Panc1 (cell line): Measurements from ENCODE around the gene ATG10. TPM values are rescaled to one million over a fixed set of nuclear protein-coding genes. Genes with fewer than 3 reads are reported as not detected.

Experiments used
- ATAC-seq: fragments of 200-7000 bp; cut with Tn5 transposase; 2 replicates; pipeline ENCODE4 v1.9.1; 2020; ENCODE audit warnings: mild to moderate bottlenecking, moderate library complexity
- BruUV-seq: library from RNA; stranded (reverse); fragments of 400-500 nt; replicated peaks from 2 replicates; lab custom pipeline; 2021; lab: Mats Ljungman, UMichigan
- CTCF ChIA-PET: fragments of 300-600 bp; sonication (Branson Sonifier 250); formaldehyde crosslinking; loops from one replicate; lab custom pipeline; 2022; ENCODE audit warnings: antibody characterized with exemption; lab: Charles Lee
- POLR2A ChIA-PET: fragments of 300-600 bp; sonication (Branson Sonifier 250); formaldehyde crosslinking; loops from one replicate; lab custom pipeline; 2022; ENCODE audit warnings: antibody characterized with exemption; lab: Charles Lee
- DNase-seq: peaks from one replicate; pipeline ENCODE4 v3.0.0-alpha.2; 2010; ENCODE audit warnings: low read depth, low spot score
- H3K27ac ChIP-seq: 2 replicates; pipeline ENCODE4 v1.5.1; 2011; ENCODE audit warnings: mild to moderate bottlenecking, low read length, inconsistent platforms
- H3K27me3 ChIP-seq: fragments of 200-500 bp; sonication (Bioruptor generic); 2 replicates; pipeline ENCODE4 v1.6.0; 2014; ENCODE audit warnings: low read length, inconsistent platforms; ENCODE audit not compliant: control insufficient read depth, insufficient read depth
- H3K36me3 ChIP-seq: fragments of 200-500 bp; sonication (Bioruptor generic); 2 replicates; pipeline ENCODE4 v1.5.1; 2014; ENCODE audit warnings: inconsistent platforms, mild to moderate bottlenecking, low read length, moderate library complexity; ENCODE audit not compliant: control insufficient read depth, insufficient read depth
- H3K4me1 ChIP-seq: 2 replicates; pipeline ENCODE4 v1.5.1; 2011; ENCODE audit warnings: inconsistent platforms, mild to moderate bottlenecking, low read length, moderate library complexity; ENCODE audit not compliant: control insufficient read depth, insufficient read depth
- H3K4me3 ChIP-seq, 2 experiments: 2 replicates each; pipeline ENCODE4 v1.5.1; 2011 to 2012; ENCODE audit warnings: low read depth in 2 of 2, low read length in 2 of 2, mild to moderate bottlenecking in 2 of 2, inconsistent platforms in 1 of 2, moderate library complexity in 1 of 2
- H3K9me3 ChIP-seq: fragments of 200-500 bp; sonication (Bioruptor generic); 2 replicates; pipeline ENCODE4 v1.5.1; 2014; ENCODE audit warnings: low read depth, mild to moderate bottlenecking, inconsistent platforms, low read length, moderate library complexity; ENCODE audit not compliant: control insufficient read depth, insufficient read depth
- POLR2AphosphoS5 ChIP-seq: IDR thresholded peaks from 2 replicates; pipeline ENCODE4 v1.6.1; 2012; ENCODE audit warnings: mild to moderate bottlenecking, low read depth, low read length, moderate library complexity
- SIN3A ChIP-seq: IDR thresholded peaks from 2 replicates; pipeline ENCODE4 v1.6.1; 2012; ENCODE audit warnings: low read depth, mild to moderate bottlenecking, low read length, moderate library complexity, borderline replicate concordance; ENCODE audit not compliant: insufficient read depth
- TCF7L2 ChIP-seq: IDR thresholded peaks from 2 replicates; pipeline ENCODE4 v1.6.1; 2011; ENCODE audit warnings: mild to moderate bottlenecking, low read depth, low read length, inconsistent platforms
- in situ Hi-C: cut with HindIII; loops from 2 replicates; pipeline ENCODE4 v1.10.0; 2016; ENCODE audit warnings: low sequenced_read_pairs, low pct_unique_long_range_greater_than_20kb
- intact Hi-C: fragments of 100-400 bp; cut with micrococcal nuclease; formaldehyde crosslinking; loops from one replicate; pipeline ENCODE4 v1.10.0; 2022; ENCODE audit not compliant: unreplicated experiment
- total RNA-seq: library from RNA; stranded (reverse); gene quantifications from one replicate; pipeline ENCODE4 v1.2.1, GENCODE V29; 2021; ENCODE audit not compliant: unreplicated experiment
- TF ChIP-seq, protein P1 (sequence below): fragments of 450-650 bp; IDR thresholded peaks from 2 replicates; pipeline ENCODE4 v1.5.1; 2017; ENCODE audit warnings: mild to moderate bottlenecking
- TF ChIP-seq, protein P2 (sequence below), 2 experiments: IDR thresholded peaks; 2 replicates each; pipeline ENCODE4 v1.6.1; 2011 to 2012; ENCODE audit warnings: low read depth in 2 of 2, control low read depth in 1 of 2, low read length in 1 of 2, mild to moderate bottlenecking in 1 of 2, moderate library complexity in 1 of 2; ENCODE audit not compliant: insufficient read depth in 1 of 2

ATG10 gene
- total RNA-seq, 1 experiment from 2014 or later = 14.0 TPM

DNA sequence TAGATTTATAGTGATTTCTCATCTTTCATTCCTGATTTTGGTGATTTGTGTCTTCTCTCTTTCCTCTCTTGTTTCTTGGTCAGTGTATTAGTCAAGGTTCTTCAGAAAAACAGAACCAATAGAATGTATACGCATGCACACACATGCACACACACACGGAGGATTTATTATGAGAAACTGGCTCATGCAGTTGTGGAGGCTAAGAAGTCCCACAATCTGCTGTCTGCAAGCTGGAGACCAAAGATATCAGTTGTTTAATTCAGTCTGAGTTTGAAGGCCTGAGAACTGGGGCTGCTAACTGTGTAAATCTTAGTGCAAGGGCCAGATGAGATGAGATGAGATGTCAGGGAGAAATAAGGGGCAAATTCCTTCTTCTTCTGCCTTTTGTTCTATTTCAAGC is 312.1 kb downstream of the ATG10 start:
- no peak for ATAC-seq
- CTCF ChIA-PET = no interaction called here

DNA sequence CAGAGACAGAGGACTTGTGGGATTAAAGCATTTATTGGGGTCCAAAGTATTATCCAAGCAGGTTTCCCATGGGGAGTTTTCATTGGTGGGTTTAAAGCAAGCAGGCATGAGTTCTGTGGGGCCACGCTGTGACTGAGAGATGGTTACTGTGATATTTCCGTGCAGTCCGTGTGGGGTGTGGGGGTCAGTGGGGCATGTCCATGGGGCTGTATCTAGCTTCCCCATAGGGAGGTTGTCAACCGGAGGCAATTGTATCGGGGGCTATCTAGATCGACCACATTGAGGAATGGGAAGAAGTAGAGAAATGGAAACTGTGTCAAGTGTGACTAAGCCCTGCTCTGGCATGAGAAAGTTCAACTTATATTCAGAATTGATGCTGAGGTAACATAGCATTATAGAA is 313.4 kb downstream of the ATG10 start:
- Histone ChIP-seq H3K27me3 (no peaks in the 10 kb centered on the region), H3K4me1 (no peaks in the 10 kb centered on the region), H3K27ac (no peak overlapping the region), H3K4me3 (no peak overlapping the region), H3K9me3 (no peaks in the 10 kb centered on the region), H3K36me3 (no peaks in the 10 kb centered on the region)
- no peak for TF ChIP-seq POLR2AphosphoS5
- no peak for TF ChIP-seq TCF7L2
- TF ChIP-seq, protein P1, sequence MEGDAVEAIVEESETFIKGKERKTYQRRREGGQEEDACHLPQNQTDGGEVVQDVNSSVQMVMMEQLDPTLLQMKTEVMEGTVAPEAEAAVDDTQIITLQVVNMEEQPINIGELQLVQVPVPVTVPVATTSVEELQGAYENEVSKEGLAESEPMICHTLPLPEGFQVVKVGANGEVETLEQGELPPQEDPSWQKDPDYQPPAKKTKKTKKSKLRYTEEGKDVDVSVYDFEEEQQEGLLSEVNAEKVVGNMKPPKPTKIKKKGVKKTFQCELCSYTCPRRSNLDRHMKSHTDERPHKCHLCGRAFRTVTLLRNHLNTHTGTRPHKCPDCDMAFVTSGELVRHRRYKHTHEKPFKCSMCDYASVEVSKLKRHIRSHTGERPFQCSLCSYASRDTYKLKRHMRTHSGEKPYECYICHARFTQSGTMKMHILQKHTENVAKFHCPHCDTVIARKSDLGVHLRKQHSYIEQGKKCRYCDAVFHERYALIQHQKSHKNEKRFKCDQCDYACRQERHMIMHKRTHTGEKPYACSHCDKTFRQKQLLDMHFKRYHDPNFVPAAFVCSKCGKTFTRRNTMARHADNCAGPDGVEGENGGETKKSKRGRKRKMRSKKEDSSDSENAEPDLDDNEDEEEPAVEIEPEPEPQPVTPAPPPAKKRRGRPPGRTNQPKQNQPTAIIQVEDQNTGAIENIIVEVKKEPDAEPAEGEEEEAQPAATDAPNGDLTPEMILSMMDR = no peak
- TF ChIP-seq SIN3A = no peak
- TF ChIP-seq, protein P2, sequence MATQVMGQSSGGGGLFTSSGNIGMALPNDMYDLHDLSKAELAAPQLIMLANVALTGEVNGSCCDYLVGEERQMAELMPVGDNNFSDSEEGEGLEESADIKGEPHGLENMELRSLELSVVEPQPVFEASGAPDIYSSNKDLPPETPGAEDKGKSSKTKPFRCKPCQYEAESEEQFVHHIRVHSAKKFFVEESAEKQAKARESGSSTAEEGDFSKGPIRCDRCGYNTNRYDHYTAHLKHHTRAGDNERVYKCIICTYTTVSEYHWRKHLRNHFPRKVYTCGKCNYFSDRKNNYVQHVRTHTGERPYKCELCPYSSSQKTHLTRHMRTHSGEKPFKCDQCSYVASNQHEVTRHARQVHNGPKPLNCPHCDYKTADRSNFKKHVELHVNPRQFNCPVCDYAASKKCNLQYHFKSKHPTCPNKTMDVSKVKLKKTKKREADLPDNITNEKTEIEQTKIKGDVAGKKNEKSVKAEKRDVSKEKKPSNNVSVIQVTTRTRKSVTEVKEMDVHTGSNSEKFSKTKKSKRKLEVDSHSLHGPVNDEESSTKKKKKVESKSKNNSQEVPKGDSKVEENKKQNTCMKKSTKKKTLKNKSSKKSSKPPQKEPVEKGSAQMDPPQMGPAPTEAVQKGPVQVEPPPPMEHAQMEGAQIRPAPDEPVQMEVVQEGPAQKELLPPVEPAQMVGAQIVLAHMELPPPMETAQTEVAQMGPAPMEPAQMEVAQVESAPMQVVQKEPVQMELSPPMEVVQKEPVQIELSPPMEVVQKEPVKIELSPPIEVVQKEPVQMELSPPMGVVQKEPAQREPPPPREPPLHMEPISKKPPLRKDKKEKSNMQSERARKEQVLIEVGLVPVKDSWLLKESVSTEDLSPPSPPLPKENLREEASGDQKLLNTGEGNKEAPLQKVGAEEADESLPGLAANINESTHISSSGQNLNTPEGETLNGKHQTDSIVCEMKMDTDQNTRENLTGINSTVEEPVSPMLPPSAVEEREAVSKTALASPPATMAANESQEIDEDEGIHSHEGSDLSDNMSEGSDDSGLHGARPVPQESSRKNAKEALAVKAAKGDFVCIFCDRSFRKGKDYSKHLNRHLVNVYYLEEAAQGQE (IDR thresholded peaks at IDR 0.05; ENCODE audit: insufficient read depth in 1 of 2, low read depth in 2 of 2, low read length in 1 of 2) = no peak
- ChIA-PET CTCF (no interaction called here), POLR2A (no interaction called here)
- no peak for ATAC-seq
- intact Hi-C loops = no loop called here
- in situ Hi-C loops = no loop called here
- no peak for DNase-seq
- BruUV-seq = no TSS peak

More for the DNA sequence above, 312.1 kb downstream of the ATG10 start:
- TF ChIP-seq, protein P2 (IDR thresholded peaks at IDR 0.05; ENCODE audit: insufficient read depth in 1 of 2, low read depth in 2 of 2, low read length in 1 of 2) = no peak
- TF ChIP-seq POLR2AphosphoS5 = no peak
- no peak for TF ChIP-seq TCF7L2
- TF ChIP-seq SIN3A = no peak
- TF ChIP-seq, protein P1 = no peak
- Histone ChIP-seq H3K27ac (no peak overlapping the region), H3K9me3 (no peaks in the 10 kb centered on the region), H3K4me3 (no peak overlapping the region), H3K36me3 (no peaks in the 10 kb centered on the region), H3K27me3 (no peaks in the 10 kb centered on the region), H3K4me1 (0 out of 2 replicates have a peak, but pooled peaks cover 3% of the 10 kb centered on the region)
- DNase-seq = no peak
- intact Hi-C loops (no loop called here), in situ Hi-C loops (no loop called here)
- POLR2A ChIA-PET = interaction anchor here (0.6 kb wide), 1 partner anchor 981 kb away, joined by 5 read pairs; no protein-coding TSS in a partner anchor
- no TSS peak for BruUV-seq
